H1 (cell line): ENCODE measurements around the gene SMARCA4. TPM values are rescaled to one million over a fixed set of nuclear protein-coding genes. Genes with fewer than 3 reads are reported as not detected.

Experiments
- CTCF ChIA-PET: fragments of 300-600 bp; sonication (Branson Sonifier 250); formaldehyde crosslinking; loops from one replicate; lab custom pipeline; 2021; ENCODE audit not compliant: partially characterized antibody; lab: Charles Lee
- POLR2A ChIA-PET: fragments of 300-600 bp; sonication (Branson Sonifier 250); formaldehyde crosslinking; loops from one replicate; lab custom pipeline; 2021; ENCODE audit warnings: inconsistent platforms; ENCODE audit not compliant: partially characterized antibody; lab: Charles Lee
- DNase-seq, 2 experiments: peaks; one replicate each; pipeline versions ENCODE4 v3.0.0 to v3.0.0-alpha.2; 2010 to 2022; ENCODE audit warnings: low spot score in 2 of 2, low read depth in 1 of 2, mixed read lengths in 1 of 2
- FAIRE-seq: peaks from 2 replicates; lab custom pipeline; 2011; peaks lifted over from hg19 to GRCh38; lab: Jason Lieb, UNC
- H2AFZ ChIP-seq: 2 replicates; pipeline ENCODE4 v1.8.1; 2012; ENCODE audit warnings: low read length, inconsistent platforms
- H2AK5ac ChIP-seq: 2 replicates; pipeline ENCODE4 v1.6.1; 2013; ENCODE audit warnings: low read depth, low read length
- H2BK120ac ChIP-seq: replicated peaks from 2 replicates; pipeline ENCODE3; 2013; ENCODE audit warnings: low read depth, low read length, inconsistent platforms
- H2BK12ac ChIP-seq: 2 replicates; pipeline ENCODE4 v1.6.1; 2013; ENCODE audit warnings: low read depth, low read length
- H2BK15ac ChIP-seq: 2 replicates; pipeline ENCODE4 v1.6.1; 2013; ENCODE audit warnings: low read length
- H2BK20ac ChIP-seq: 2 replicates; pipeline ENCODE4 v1.6.1; 2013; ENCODE audit warnings: low read length
- H2BK5ac ChIP-seq: 2 replicates; pipeline ENCODE4 v1.6.1; 2013; ENCODE audit warnings: low read depth, low read length
- H3K14ac ChIP-seq: 2 replicates; pipeline ENCODE4 v1.6.1; 2013; ENCODE audit warnings: inconsistent platforms; ENCODE audit not compliant: insufficient read length
- H3K18ac ChIP-seq: 2 replicates; pipeline ENCODE4 v1.6.1; 2013; ENCODE audit warnings: low read length; ENCODE audit errors: extremely low read depth
- H3K23ac ChIP-seq: 2 replicates; pipeline ENCODE4 v1.6.1; 2013; ENCODE audit warnings: inconsistent platforms; ENCODE audit not compliant: insufficient read length
- H3K23me2 ChIP-seq: 2 replicates; pipeline ENCODE4 v1.6.1; 2013; ENCODE audit warnings: low read depth, low read length
- H3K27ac ChIP-seq: 2 replicates; pipeline ENCODE4 v1.6.1; 2011; ENCODE audit warnings: low read depth, low read length, inconsistent platforms
- H3K27me3 ChIP-seq, 4 experiments: replicated peaks in 1 of 4; 1 replicate in 1 of 4; 2 replicates in 3 of 4; pipeline versions ENCODE4 v1.6.1 to v1.8.1; 2011 to 2013; ENCODE audit warnings: low read length in 3 of 4, mild to moderate bottlenecking in 3 of 4, inconsistent platforms in 2 of 4, mixed read lengths in 2 of 4, moderate library complexity in 1 of 4; ENCODE audit not compliant: control insufficient read depth in 3 of 4, insufficient read depth in 3 of 4; ENCODE audit errors: extremely low read depth in 1 of 4
- H3K36me3 ChIP-seq, 4 experiments: 2 replicates each; pipeline versions ENCODE4 v1.6.1 to v1.8.1; 2011 to 2013; ENCODE audit warnings: mild to moderate bottlenecking in 4 of 4, low read length in 3 of 4, moderate library complexity in 2 of 4, control low read depth in 1 of 4, inconsistent platforms in 1 of 4; ENCODE audit not compliant: insufficient read depth in 4 of 4, control insufficient read depth in 2 of 4
- H3K4ac ChIP-seq: replicated peaks from 2 replicates; pipeline ENCODE3; 2013; ENCODE audit warnings: low read length, low read depth, mixed read lengths, inconsistent platforms; ENCODE audit not compliant: insufficient read length
- H3K4me1 ChIP-seq, 4 experiments: replicated peaks in 1 of 4; 1 replicate in 1 of 4; 2 replicates in 3 of 4; pipeline versions ENCODE4 v1.6.1 to v1.8.1; 2011 to 2013; ENCODE audit warnings: low read length in 3 of 4, inconsistent platforms in 2 of 4, mixed read lengths in 1 of 4; ENCODE audit not compliant: insufficient read depth in 4 of 4, control insufficient read depth in 3 of 4
- H3K4me2 ChIP-seq, 2 experiments: 2 replicates each; pipeline versions ENCODE4 v1.6.1 to v1.8.1; 2011 to 2013; ENCODE audit warnings: low read depth in 2 of 2, low read length in 2 of 2, control low read depth in 1 of 2, inconsistent platforms in 1 of 2, mild to moderate bottlenecking in 1 of 2; ENCODE audit not compliant: insufficient read depth in 1 of 2
- H3K4me3 ChIP-seq, 4 experiments: fragments of 200-600, 300-600 bp in 1 of 4; sonication (generic), shearing (Covaris generic), sonication (Bioruptor Twin) in 1 of 4; 2 replicates each; pipeline versions ENCODE4 v1.5.1 to v1.8.1; 2011 to 2016; ENCODE audit warnings: low read length in 4 of 4, low read depth in 3 of 4, control low read depth in 2 of 4, inconsistent platforms in 2 of 4, mild to moderate bottlenecking in 2 of 4, mixed read lengths in 1 of 4, moderate library complexity in 1 of 4; ENCODE audit not compliant: insufficient read depth in 2 of 4; ENCODE audit errors: extremely low read depth in 1 of 4
- H3K56ac ChIP-seq: replicated peaks from 2 replicates; pipeline ENCODE3; 2013; ENCODE audit warnings: low read depth, mild to moderate bottlenecking, mixed read lengths, low read length, inconsistent platforms; ENCODE audit not compliant: insufficient read length
- H3K79me1 ChIP-seq: 2 replicates; pipeline ENCODE4 v1.6.1; 2013; ENCODE audit warnings: low read depth, low read length, control low read depth
- H3K79me2 ChIP-seq, 2 experiments: 2 replicates each; pipeline versions ENCODE4 v1.6.1 to v1.8.1; 2012 to 2013; ENCODE audit warnings: low read length in 2 of 2, mild to moderate bottlenecking in 2 of 2, inconsistent platforms in 1 of 2; ENCODE audit not compliant: insufficient read depth in 2 of 2, control insufficient read depth in 1 of 2
- H3K9ac ChIP-seq, 4 experiments: replicated peaks in 1 of 4; 1 replicate in 1 of 4; 2 replicates in 3 of 4; pipeline versions ENCODE4 v1.6.1 to v1.8.1; 2011 to 2013; ENCODE audit warnings: low read depth in 3 of 4, low read length in 3 of 4, control low read depth in 2 of 4, mild to moderate bottlenecking in 2 of 4, moderate library complexity in 2 of 4, inconsistent platforms in 1 of 4; ENCODE audit errors: extremely low read depth in 1 of 4
- H3K9me3 ChIP-seq, 2 experiments: 2 replicates each; pipeline versions ENCODE4 v1.6.1 to v1.8.1; 2012 to 2013; ENCODE audit warnings: mild to moderate bottlenecking in 2 of 2, moderate library complexity in 2 of 2, control low read depth in 1 of 2, inconsistent platforms in 1 of 2, low read depth in 1 of 2, low read length in 1 of 2, mixed read lengths in 1 of 2; ENCODE audit not compliant: insufficient read depth in 2 of 2
- H4K20me1 ChIP-seq, 2 experiments: replicated peaks in 1 of 2; 2 replicates each; pipeline versions ENCODE3 to v1.8.1; 2011 to 2013; ENCODE audit warnings: inconsistent platforms in 2 of 2, low read length in 2 of 2, mild to moderate bottlenecking in 1 of 2; ENCODE audit not compliant: insufficient read depth in 2 of 2, control insufficient read depth in 1 of 2
- H4K5ac ChIP-seq: 2 replicates; pipeline ENCODE4 v1.6.1; 2013; ENCODE audit warnings: low read length, low read depth, mixed read lengths, inconsistent platforms; ENCODE audit not compliant: insufficient read length
- H4K8ac ChIP-seq: 2 replicates; pipeline ENCODE4 v1.8.0; 2013; ENCODE audit warnings: mild to moderate bottlenecking, moderate library complexity, low read length, inconsistent platforms; ENCODE audit not compliant: insufficient read depth; ENCODE audit errors: extremely low read depth
- H4K91ac ChIP-seq: replicated peaks from 2 replicates; pipeline ENCODE3; 2013; ENCODE audit warnings: low read length, mixed read lengths, inconsistent platforms; ENCODE audit not compliant: insufficient read length
- ASH2L ChIP-seq: fragments of 200-600, 300-600 bp; sonication (generic); IDR thresholded peaks from one replicate; pipeline ENCODE4 v1.7.1; 2017; ENCODE audit warnings: low read length
- CBX8 ChIP-seq: fragments of 300-800, 300-1000 bp; sonication (generic); IDR thresholded peaks from 2 replicates; pipeline ENCODE4 v1.7.1; 2016; ENCODE audit warnings: low read depth, low read length, borderline replicate concordance
- EZH2 ChIP-seq: fragments of 200-600 bp; sonication (generic); IDR thresholded peaks from 2 replicates; pipeline ENCODE4 v1.7.1; 2012; ENCODE audit warnings: low read depth, mild to moderate bottlenecking, moderate library complexity, low read length, inconsistent platforms; ENCODE audit not compliant: severe bottlenecking
- KDM1A ChIP-seq: fragments of 200-600, 300-600 bp; sonication (generic); IDR thresholded peaks from 2 replicates; pipeline ENCODE4 v1.7.1; 2016; ENCODE audit warnings: mild to moderate bottlenecking, low read length, borderline replicate concordance
- PHF8 ChIP-seq: fragments of 200-600 bp; sonication (generic); conservative IDR thresholded peaks from 2 replicates; pipeline ENCODE4 v1.7.1; 2012; ENCODE audit warnings: low read depth, mild to moderate bottlenecking, inconsistent platforms, low read length, moderate library complexity
- RFX5 ChIP-seq: IDR thresholded peaks from 2 replicates; pipeline ENCODE4 v1.6.1; 2011; ENCODE audit warnings: low read depth, low read length, improper control_type of control experiment, borderline replicate concordance
- RXRA ChIP-seq: IDR thresholded peaks from 2 replicates; pipeline ENCODE4 v1.6.1; 2011; ENCODE audit warnings: low read depth, mild to moderate bottlenecking, low read length, moderate library complexity; ENCODE audit not compliant: insufficient read depth
- SP2 ChIP-seq: IDR thresholded peaks from 2 replicates; pipeline ENCODE4 v1.6.1; 2012; ENCODE audit warnings: mild to moderate bottlenecking, low read length, inconsistent platforms
- TAF7 ChIP-seq: optimal IDR thresholded peaks from 2 replicates; pipeline ENCODE3; 2011; ENCODE audit warnings: low read depth, mild to moderate bottlenecking, inconsistent platforms, low read length, moderate library complexity, borderline replicate concordance
- TCF12 ChIP-seq: IDR thresholded peaks from 2 replicates; pipeline ENCODE4 v1.6.1; 2011; ENCODE audit warnings: low read depth, mild to moderate bottlenecking, low read length
- TEAD4 ChIP-seq: IDR thresholded peaks from 2 replicates; pipeline ENCODE4 v1.6.1; 2012; ENCODE audit warnings: low read depth, low read length, inconsistent platforms, mixed read lengths
- WGBS, 2 experiments: shearing (Covaris generic) in 1 of 2; methylation state at CpG; one replicate each; pipeline versions ENCODE4 v1.1.6 to v1.1.7; 2013 to 2015; ENCODE audit warnings: low lambda C conversion rate in 2 of 2, mixed read lengths in 2 of 2, inconsistent platforms in 1 of 2, low coverage in 1 of 2, missing lambda C conversion rate in 1 of 2; ENCODE audit not compliant: insufficient replicate concordance in 2 of 2, insufficient coverage in 1 of 2, insufficient read length in 1 of 2; ENCODE audit errors: extremely low coverage in 1 of 2, missing lambda C conversion rate in 1 of 2; 5-methylcytosine and 5-hydroxymethylcytosine counted together
- polyA plus RNA-seq, 7 experiments: library from polyadenylated mRNA; depleted of rRNA in 3 of 7; stranded (reverse) in 5 of 7; unstranded in 2 of 7; fragments of >200 nt in 5 of 7; fragments of 200-250 nt in 2 of 7; gene quantifications; 1 replicate in 5 of 7; 2 replicates in 1 of 7; 4 replicates in 1 of 7; pipeline versions ENCODE4 v1.2.1 to v1.2.3, GENCODE V29; 2011 to 2013; ENCODE audit warnings: missing spikeins in 2 of 7, mixed read lengths in 2 of 7
- total RNA-seq: library from RNA; stranded (reverse); fragmentation: NEBNext Ultra II Directional; extraction: Animal tissue kit (Norgen Biotek cat#: 25700); gene quantifications from 2 replicates; pipeline ENCODE4 v1.2.1, GENCODE V29; 2021

SMARCA4 gene
- total and polyA plus RNA-seq, 2 of the 8 experiments (the other 6 are each of a cell fraction or from before 2014, with no cell fraction given), result 86.4 to 263 TPM

GRCh38 chr19:10928563-10929401 is 32.0 kb upstream of the SMARCA4 start, which contains the start of the genes TIMM29 and YIPF2:
TSS of gene TIMM29 (plus strand) at chr19:10928811. CDS start at chr19:10928823, 12 bp downstream.
TSS of gene YIPF2 (minus strand) at chr19:10928639. CDS start at chr19:10928410, 229 bp downstream.
- H3K36me3 ChIP-seq, result peaks cover 0 to 7% (median 2%) of the 10 kb centered on the region in 4 experiments; a peak in 6 of 8 replicates
- H4K8ac ChIP-seq, result peak within 1 kb of the TSS; percentile 91; the same call in 1 of the 2 replicates
- H3K4me2 ChIP-seq, result peak within 1 kb of the TSS; percentile 73 to 94
- H2BK12ac ChIP-seq, result no peak within 1 kb of the TSS
- H3K27ac ChIP-seq, result peak within 1 kb of the TSS; percentile 55; the same call in 1 of the 2 replicates
- no peak within 1 kb of the TSS; the same call in 1 of the 2 replicates for H3K18ac ChIP-seq
- H2BK20ac ChIP-seq, result no peak within 1 kb of the TSS
- H3K23ac ChIP-seq, result no peak within 1 kb of the TSS
- WGBS, 2 experiments, result 2% methylated on average over 80 of the region's 96 CpGs; no CpG with 5 or more reads in 1 of the 2 experiments
- ChIA-PET CTCF (interaction anchor here (1.0 to 2.3 kb wide), 6 partner anchors 11 to 474 kb away, joined by 3 to 12 read pairs (median 3); no protein-coding TSS in a partner anchor), POLR2A (interaction anchor here (1.1 to 2.7 kb wide), 3 partner anchors 13 to 41 kb away, joined by 3 to 16 read pairs (median 4); no protein-coding TSS in a partner anchor)
- H3K9me3 ChIP-seq, result no peaks in the 10 kb centered on the region
- peaks cover 0 to 7% of the 10 kb centered on the region in 2 experiments for H4K20me1 ChIP-seq
- DNase-seq, result peak; percentile 93 to 95
- peak within 1 kb of the TSS; percentile 73 for H4K91ac ChIP-seq
- peak within 1 kb of the TSS; percentile 71 to 95 (median 84) for H3K4me3 ChIP-seq
- H3K79me1 ChIP-seq, result peaks cover 8% of the 10 kb centered on the region; the same call in 1 of the 2 replicates
- H3K23me2 ChIP-seq, result peaks cover 11% of the 10 kb centered on the region
- peak within 1 kb of the TSS; percentile 65 to 83 (median 78) for H3K9ac ChIP-seq
- peak within 1 kb of the TSS; percentile 44; the same call in 1 of the 2 replicates for H2BK5ac ChIP-seq
- H3K14ac ChIP-seq, result no peak within 1 kb of the TSS
- peaks cover 7 to 25% of the 10 kb centered on the region in 2 experiments; a peak in 3 of 4 replicates for H3K79me2 ChIP-seq
- no peak within 1 kb of the TSS for H2AK5ac ChIP-seq
- no peaks in the 10 kb centered on the region for H3K27me3 ChIP-seq
- H3K56ac ChIP-seq, result no peak within 1 kb of the TSS
- H2BK120ac ChIP-seq, result no peak within 1 kb of the TSS
- no peak within 1 kb of the TSS for H4K5ac ChIP-seq
- peaks cover 0 to 6% (median 1%) of the 10 kb centered on the region in 4 experiments; a peak in 4 of 7 replicates for H3K4me1 ChIP-seq
- no peak within 1 kb of the TSS for H2AFZ ChIP-seq
- H3K4ac ChIP-seq, result peak within 1 kb of the TSS; percentile 21
- FAIRE-seq, result peak; percentile 65
- no peak within 1 kb of the TSS for H2BK15ac ChIP-seq
- TF ChIP-seq TEAD4 (no peak), SP2 (no peak), RXRA (no peak), CBX8 (no peak), ASH2L (peak; percentile 98), EZH2 (no peak), TCF12 (0 out of 2 replicates have a peak, but pooled peaks have one; percentile 38), PHF8 (peak; percentile 85), TAF7 (peak; percentile 89), KDM1A (no peak), RFX5 (no peak)
